NCI-H510A treated with DMSO at 0.1 percent for 48 hours (cell line): Measurements from ENCODE around the gene LGSN.
"Not testable (repeated sequence)": the region's sequence is repeated elsewhere in the genome, so short reads cannot be mapped to it uniquely, and the experiment has no call there.

Experiments used
- DNase-seq: peaks from one replicate; lab custom pipeline; 2025; lab: John Stamatoyannopoulos, UW

LGSN gene

DNA sequence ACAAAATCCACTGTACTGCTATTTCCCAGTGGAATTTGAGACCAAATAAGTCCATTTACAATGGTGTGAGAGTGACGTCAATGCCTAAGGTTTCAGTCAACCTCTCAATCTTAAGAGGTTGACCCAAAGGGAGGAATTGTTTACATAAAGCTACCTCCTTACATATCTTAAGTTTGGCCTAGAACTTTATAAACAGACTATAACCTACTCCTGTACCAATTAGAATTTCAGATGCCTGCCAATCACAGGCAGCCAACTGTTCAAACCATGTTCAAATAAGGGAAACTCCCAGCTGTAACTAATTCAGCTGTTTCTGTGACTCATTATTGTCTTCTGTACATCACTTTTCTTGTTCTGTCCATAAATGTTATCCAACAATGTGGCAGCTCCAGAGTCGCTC, 14.5 kb downstream of the LGSN start:
- DNase-seq: no peak

DNA sequence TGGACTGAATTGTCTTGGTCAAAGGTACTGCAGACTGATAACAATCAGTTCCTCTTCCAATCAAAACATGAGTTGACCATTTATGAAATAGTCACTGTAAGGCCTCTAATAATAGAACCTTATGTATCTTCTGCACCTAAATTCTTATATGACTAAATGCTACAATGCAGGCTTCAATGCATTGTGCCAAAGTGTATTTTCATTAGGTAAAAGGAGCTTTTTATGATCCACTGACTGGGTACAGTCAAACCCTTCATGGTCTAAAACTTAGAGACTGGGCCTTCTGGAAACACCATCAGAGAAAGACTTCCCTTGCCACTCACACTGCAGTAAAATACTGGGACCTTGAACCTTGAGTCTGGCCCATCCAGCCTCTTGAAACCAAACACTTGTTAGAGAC, 16.3 kb downstream of the LGSN start:
- no peak for DNase-seq

DNA sequence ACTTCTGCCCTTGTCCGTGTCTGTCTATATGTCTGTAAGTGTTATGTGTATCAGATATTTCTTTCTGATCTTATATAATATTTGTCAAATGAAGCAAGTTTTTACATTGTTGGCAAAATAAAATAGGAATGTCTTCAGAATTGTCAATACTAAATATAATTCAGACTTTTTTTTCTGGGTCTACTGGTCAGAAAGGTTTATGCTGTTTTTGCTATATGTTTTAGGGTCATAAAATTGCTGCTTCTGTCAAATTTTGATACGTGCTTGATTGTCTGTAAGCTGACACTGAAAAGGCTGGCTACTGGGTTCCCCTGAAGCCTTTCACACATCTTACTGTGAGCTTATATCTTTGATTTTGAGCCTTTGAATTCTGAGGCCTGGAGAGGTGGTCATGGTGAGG, 20.1 kb downstream of the LGSN start:
- DNase-seq: no peak

DNA sequence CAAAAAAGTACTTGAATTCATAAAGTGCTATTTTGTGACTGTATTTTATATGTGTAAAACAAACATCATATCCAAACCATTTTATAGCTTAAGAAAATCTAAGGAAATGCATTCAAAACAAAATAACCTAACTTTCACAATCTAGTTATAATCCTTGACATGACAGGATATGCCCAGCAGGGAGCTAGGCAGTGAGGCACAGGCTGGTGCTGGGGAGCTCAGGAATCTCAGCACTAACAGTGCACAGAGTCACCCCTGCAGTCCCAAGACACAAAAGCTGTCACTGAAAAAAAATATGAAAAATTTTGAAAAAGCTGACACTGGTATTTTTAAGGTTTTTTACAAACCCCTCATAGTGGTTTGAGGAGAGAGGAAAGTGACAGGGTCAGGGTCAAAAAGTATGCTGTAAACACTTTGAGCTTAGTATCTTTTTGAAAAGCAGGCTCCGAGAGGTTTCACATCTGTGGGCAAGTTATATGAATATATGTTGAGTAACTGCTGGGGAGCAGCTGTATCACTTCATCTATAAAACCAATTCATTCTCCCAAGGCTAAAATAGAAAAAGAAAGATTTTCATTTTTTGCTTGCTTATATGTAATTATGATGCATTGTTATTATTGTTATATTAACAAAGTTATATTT, 24.1 kb downstream of the LGSN start:
- DNase-seq: no peak

DNA sequence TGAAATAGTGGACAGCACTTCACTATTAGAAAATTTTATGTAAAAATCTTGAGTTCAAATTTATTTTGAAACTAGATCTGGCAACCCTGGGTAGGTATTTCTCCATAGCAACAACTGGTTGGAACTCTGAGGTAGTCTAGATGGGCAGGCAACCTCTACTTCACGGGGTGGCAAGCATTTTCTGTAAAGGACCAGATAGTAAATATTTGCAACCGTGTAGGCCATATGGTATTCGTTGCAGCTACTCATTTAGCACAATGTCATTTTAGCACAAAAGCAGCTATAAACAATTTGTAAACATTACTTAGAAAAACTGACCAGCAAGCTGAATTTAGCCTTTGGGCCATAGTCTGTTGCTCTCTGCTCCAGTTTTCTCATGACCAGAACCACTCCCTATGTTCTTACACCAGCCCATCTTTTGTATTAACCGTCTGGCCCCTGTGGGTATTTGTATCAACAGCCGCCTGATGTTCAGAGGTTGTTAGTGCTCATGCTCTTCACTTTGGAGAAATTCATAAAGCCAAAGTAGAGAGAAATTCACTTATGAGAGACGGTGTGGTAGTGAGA, 29.2 kb downstream of the LGSN start:
- DNase-seq: no peak

DNA sequence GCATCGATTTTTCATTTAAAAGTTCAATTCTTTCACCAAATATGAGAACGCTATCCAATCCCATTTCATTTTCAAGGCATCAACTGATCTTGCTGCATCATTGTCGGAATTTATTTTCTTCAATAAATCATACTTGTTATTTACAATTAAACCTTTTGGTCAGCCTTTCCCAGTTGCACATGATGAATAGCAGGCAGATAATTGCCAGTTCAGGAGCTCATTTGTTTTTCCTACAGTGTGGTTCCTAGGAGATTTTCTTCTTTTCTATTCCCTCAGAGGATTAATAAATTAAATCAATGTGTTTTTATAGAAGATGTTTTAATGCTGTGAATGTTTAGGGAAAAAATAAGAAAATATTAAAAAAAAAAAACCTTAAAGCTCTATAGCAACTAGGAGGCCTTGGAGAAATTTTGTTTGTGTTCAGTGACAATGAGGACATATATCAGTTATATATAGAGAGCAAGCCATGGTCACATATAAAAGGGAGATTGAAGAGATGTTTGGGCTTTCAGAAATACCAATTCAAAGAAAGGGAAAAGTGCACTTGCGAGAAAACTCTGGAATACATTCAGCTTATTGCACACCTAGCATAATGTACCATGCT, 30.4 kb downstream of the LGSN start:
- no peak for DNase-seq

DNA sequence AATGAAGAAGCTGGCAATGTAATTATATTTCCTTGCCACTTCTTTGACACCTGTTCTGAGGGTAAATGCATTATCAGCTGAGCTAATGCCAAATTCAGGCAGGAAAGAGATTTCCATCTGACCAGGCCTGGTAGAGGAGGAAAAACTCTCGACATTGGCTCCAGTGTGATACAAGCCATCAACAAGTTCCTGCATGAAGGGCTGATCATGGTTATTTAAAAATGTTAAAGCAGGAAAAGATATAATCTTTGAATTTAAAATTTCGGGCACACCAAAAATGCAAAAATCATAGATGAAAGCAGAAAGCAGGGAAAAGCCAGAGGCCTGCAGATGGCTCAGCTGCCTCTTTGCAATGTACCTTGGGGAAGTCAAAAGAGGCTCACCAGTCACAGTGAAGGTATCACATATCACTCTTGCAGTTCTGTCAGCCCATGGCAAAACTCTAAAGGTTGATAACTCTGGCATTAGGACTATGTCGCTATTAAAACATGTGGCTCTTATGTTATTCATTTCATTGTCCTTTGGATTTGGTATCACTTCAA, 39.1 kb downstream of the LGSN start:
- no peak for DNase-seq

DNA sequence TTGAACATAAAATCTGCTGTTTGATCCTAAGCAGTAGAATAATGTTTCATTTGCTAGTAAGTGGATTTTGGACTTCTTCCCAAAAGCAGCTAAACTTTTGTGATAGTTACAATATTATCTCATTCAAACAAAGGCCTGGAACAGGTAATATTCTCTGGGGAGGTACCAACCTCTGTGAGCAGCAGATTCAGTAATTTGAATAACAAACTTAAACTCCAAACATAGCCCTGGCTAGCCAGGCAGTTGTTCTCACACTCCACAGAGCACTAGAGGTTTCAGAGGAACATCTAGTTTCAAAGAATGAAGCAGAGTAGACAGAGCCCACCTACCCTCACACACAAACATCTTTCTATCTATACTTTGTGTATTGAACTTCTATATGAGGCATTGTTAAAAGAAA, 40.9 kb downstream of the LGSN start:
- DNase-seq: no peak

DNA sequence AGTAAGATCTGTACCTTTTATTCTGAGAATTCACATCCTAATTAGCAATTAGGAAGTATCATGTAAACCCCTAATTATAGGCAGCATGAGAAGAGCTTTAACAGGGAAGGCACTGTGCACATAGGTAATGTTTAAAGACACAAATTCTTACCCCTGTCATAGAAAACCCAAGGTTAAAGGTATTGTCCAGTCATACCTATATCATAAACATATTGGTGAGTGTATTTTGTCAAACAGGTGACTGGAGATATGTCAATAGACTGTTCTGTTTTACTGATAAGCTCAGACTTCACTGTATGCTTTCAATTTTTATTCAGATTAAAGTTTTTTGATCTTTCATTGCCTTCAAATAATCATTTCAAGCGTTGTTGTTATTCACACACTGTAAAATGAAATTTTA, 43.8 kb downstream of the LGSN start:
- DNase-seq: no peak

DNA sequence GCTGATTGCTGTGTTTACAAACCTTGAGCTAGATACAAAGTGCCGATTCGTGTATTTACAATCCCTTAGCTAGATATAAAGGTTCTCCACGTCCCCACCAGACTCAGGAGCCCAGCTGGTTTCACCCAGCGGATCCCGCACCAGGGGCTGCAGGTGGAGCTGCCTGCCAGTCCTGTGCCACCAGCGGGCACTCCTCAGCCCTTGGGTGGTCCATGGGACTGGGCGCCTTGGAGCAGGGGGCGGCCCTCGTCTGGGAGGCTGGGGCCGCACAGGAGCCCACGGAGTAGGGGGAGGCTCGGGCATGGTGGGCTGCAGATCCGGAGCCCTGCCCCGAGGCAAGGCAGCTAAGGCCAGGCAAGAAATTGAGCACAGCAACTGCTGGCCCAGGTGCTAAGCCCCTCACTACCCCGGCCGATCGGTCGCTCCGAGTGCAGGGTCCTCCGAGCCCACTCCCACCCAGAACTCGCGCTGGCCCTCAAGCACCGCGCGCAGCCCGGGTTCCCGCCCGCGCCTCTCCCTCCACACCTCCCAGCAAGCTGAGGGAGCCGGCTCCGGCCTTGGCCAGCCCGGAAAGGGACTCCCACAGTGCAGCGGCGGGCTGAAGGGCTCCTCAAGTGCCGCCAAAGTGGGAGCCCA, 44.9 kb downstream of the LGSN start:
- not testable (repeated sequence) for DNase-seq

DNA sequence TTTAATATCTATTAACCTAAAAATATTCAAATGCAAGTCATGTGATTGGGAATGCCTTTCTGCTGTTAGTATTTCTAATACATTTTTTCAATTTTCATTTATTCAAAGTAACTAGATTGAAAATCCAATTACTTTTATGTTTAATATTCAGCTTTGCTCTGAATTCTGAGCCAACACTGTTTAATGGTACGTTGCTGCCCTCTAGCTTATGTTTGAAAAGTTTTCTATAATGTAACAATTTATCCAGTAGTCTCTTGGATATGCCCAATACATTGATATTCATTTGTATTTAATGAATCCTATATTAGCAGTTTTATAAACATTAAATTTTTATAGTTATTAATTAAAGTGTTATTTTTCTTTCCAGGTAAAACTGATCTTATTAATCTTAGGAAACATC, 47.4 kb downstream of the LGSN start:
- DNase-seq: peak; percentile 39

DNA sequence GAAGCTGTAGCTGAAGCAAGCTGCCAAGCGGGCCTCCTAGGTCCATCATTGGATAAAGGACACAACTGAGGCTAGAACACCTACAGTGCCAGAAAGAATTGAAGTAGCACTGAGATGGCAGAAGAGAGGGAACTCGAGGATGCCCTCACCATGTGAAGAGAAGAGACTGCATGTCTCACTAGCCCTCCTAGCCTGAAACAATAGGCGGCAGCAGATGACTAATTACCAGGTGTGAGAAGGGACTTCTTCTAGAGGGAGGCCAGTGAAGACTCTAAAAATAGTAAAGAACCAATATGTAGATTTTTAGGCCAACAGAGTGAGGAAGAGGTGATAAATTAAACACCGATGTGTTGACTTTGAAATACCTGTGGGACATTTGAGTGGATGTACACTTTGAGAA, 50.3 kb downstream of the LGSN start:
- DNase-seq: no peak

DNA sequence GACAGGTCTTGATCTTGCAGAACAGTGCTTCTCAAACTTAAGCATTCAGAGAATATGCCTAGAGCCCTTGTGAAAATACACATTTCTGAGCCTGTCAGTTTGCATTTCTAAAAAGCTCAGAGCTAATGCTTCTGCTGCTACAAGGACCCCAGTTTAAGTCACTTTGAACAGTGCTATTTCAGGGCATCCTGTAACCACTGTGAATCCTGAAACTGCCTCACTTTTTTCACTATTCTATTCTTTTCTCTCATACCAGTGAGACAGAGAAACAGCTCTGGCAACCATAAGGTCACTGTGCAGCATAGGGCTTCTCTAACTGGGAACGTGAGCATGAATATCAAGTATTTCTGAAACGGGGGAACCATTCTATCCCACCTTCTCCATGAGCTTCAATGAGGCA, 51.2 kb downstream of the LGSN start:
- DNase-seq: no peak

DNA sequence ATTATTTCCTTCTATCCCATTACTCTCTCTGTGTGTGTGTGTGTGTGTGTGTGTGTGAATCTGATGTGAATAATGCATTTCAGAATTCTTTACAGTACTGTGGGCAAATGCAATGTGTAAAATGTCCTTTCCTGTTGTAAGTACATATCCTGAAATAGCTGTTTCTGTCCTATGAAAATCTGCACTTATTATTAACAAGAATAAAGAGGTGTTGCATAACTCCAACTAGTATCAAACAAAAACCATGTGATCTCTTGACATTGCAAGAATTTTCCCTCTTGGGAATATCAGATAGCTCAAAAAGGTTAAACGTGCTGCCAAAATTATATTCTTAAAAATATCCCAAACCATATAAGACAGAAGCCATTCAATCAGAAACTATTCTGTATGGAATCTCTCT, 52.0 kb downstream of the LGSN start:
- no peak for DNase-seq

DNA sequence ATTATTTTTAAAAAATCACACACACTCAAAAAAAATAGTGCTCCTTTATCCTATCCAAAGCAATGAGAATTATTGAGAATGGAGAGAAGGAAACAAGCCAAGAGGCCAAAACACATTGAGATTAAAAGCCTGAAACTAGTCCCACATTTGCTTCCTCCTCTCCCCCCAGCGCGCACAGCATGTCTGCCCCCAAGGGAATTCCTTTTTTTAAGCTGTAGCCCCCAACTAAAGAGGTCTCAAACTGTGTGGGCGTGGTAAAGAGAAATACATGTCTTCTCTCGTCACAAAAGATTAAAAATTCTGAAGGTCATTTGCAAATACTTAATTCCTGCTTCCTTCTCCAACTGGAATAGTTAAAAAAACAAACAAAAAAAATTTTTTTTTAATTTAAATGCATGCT, 52.7 kb downstream of the LGSN start:
- no peak for DNase-seq

DNA sequence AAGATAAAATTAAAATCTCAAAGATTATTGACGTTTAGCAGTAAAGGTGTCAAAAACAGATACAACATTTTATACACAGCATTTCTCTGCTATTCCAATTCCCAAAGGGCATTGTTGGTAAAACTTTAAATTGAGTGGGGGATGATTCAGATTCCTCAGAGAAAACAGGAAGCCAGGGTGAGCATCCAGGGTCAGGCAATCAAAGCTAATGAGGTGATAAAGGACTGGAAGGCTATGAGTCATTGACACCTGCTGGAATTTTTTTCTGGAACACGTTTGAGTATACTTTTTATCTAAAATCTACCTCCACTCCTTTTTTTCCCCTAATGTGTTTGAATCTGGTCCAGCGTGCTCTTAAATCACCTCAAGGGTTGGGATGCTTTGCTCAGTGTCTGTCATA, 56.3 kb downstream of the LGSN start:
- DNase-seq: no peak

DNA sequence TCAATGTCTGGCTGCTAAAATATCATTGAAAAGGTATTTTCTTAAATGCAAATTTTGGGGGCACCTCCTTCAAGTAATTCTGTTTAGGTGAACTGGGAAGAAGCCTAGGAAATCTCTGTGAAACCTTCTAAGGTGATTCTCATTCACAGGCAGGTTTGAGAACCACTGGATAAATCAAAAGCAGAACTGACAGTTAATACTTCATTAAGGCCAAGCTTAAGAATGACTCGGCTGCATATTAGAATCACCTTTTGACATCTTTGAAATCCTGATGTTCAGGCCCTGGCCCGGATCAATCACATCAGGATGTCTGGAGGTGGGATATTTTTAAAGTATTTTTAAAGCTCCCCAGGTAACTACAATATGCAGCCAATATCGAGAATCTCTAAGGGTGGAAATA, 58.0 kb downstream of the LGSN start:
- DNase-seq: no peak

DNA sequence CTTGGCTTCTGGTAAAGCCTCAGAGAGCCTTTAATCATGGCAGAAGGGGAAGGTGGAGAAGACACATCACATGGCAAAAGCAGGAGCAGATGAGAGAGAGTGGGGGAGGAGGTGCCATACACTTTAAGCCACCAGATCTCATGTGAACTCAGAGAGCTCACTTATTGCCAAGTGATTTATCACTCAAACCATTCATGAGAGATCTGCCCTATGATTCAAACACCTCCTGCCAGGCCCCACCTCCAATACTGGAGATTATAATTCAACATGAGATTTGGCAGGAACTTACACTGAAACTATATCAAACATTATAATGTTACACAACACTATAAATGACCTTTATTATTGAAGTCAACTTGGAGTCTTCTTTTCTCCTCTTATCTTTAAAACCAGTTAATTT, 60.6 kb downstream of the LGSN start:
- no peak for DNase-seq

DNA sequence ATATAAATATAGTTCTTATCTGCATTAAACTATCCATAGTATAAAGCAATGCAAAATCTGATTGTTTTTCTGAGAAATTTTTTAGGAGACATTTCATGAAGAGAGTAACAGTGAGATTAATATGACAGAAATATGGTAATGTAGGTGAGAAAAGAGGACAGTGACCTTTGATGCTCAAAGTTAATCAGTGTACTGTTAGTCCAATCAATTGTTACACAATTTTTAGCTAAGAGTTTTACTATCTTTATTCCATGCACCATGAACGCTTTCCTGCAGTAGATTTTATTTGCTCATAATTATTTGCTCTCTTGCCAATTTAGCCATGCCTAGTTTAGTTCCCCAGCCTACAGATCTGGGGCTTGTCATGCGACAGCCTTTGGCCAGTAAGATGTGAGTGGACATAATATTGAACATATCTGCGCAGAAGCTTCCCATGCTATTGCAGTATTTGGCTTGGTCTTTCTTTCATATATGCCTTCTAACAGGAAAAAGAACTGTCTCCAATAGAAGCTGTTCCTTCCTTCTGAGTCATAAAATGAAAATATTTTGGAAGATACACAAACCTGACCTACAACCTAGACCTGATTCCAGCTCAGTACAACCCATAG, 69.8 kb downstream of the LGSN start:
- DNase-seq: no peak

DNA sequence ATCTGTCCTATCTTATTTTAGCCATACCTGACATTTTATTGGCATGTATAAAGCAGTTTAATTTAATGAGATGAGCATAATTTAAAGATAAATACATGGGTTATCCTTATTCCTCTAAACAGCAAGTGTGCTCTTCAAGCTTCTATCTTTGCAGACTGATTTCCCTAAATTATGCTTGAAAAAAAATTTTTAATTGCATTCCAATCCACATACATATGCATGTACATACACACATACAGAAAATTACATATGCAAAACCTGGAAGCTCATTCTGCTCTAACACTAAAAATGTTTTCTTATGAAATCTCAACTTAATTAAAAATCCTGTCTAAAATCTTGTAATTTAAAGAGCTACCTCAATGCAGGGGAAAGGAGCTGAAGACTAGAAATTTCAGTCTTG, 73.2 kb downstream of the LGSN start:
- no peak for DNase-seq

DNA sequence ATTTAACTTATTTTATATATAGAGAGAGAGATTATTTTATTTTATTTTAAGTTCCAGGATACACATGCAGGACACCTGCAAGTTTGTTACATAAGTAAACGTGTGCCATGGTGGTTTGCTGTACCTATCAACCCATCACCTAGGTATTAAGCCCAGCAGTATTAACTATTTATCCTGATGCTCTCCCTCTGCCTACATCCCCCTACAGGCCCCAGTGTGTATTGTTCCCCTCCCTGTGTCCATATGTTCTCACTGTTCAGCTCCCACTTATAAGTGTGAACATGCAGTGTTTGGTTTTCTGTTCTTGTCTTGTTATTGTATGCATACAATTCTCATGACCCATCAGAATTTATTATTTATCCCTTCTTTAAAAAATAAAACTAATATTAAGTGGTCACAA, 73.9 kb downstream of the LGSN start:
- no peak for DNase-seq

DNA sequence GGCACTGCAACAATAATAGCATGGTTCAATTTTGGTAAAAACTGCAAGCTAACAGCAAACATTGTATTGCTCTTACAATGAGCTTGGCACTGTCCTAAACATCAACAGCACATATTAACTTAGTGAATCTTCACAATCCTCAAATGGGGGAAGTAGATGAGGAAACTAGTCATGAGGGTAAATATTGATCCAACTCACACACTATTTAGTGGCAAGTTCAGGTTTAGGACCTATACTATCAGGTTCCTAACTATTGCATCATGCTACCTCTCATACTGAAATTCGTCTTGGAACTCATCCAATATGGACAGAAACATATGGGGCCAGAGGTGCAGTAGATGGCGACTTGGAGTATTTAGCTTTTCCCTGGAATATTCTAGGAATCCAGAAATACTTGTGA, 74.4 kb downstream of the LGSN start:
- no peak for DNase-seq

DNA sequence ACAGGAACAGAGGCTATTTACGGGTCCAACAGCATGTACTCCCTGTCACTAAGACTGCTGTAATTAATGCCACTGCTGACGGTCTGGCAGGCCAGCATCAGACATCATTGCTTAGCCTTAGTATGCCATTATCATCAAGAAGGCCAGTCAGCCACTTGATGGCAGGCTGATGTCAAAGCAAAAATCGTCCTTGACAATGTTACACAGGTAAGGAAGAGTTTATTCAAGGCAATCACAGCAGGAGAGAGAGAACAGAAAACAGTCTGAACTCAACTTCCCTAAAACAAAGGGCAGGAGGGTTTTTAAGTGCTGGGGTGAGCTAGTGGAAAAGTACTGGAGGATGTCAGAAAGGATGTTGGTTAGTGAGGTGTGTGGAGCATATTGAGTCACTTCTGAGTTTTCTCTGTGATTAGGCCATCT, 83.4 kb downstream of the LGSN start:
- DNase-seq: no peak
